Peyer's patch (tissue), 4 donors: Measurements from ENCODE around the gene EXOC3L4. TPM values are rescaled to one million over a fixed set of nuclear protein-coding genes. Genes with fewer than 3 reads are reported as not detected.
A peak's percentile ranks its signal among the peaks of the same experiment; 100 is the strongest.

ENCODE experiments used
- DNase-seq, 3 donors: peaks; one replicate each; pipeline ENCODE4 v3.0.0-alpha.2; 2017 to 2019
- H3K27ac ChIP-seq, 4 donors: fragments of 200-600 bp; sonication (generic); one replicate each; pipeline ENCODE4 v1.5.1; 2016 to 2019
- H3K27me3 ChIP-seq, 2 donors: fragments of 200-600 bp; sonication (generic); one replicate each; pipeline ENCODE4 v1.5.1; 2019
- H3K36me3 ChIP-seq, 3 donors: fragments of 200-600 bp; sonication (generic); one replicate each; pipeline ENCODE4 v1.5.1; 2016 to 2019
- H3K4me1 ChIP-seq, 4 donors: fragments of 200-600 bp; sonication (generic); one replicate each; pipeline ENCODE4 v1.5.1; 2016 to 2019
- H3K4me3 ChIP-seq, 4 donors: fragments of 200-600 bp; sonication (generic); 1 replicate in 3 of 4; 2 replicates in 1 of 4; pipeline ENCODE4 v1.5.1; 2016 to 2019; ENCODE audit warnings: mild to moderate bottlenecking in 1 of 4
- H3K9me3 ChIP-seq, 4 donors: fragments of 200-600 bp; sonication (generic); one replicate each; pipeline ENCODE4 v1.5.1; 2016 to 2019; ENCODE audit warnings: mild to moderate bottlenecking in 1 of 4
- CTCF ChIP-seq, 6 experiments: fragments of 450-650 bp in 4 of 6; fragments of 200-600 bp in 2 of 6; sonication (generic) in 1 of 6; IDR thresholded peaks; one replicate each; pipeline ENCODE4 v1.5.1; 2017 to 2019; ENCODE audit warnings: antibody characterized with exemption in 6 of 6, mild to moderate bottlenecking in 3 of 6, moderate library complexity in 1 of 6
- POLR2A ChIP-seq, 2 donors: fragments of 450-650 bp; IDR thresholded peaks; one replicate each; pipeline ENCODE4 v1.5.1; 2017; ENCODE audit warnings: antibody characterized with exemption in 2 of 2, mild to moderate bottlenecking in 2 of 2, moderate library complexity in 2 of 2
- total RNA-seq, 4 donors: library from RNA; depleted of rRNA; stranded (reverse); fragments of >200 nt; gene quantifications; one replicate each; pipeline ENCODE4 v1.1.0, GENCODE V29; 2016

EXOC3L4 gene
- total RNA-seq, 4 donors from 2014 or later, result 20.6 to 69.5 (median 34.1) TPM

- Histone ChIP-seq H3K36me3 (no peaks in the 10 kb centered on the region), H3K9me3 (no peaks in the 10 kb centered on the region), H3K27me3 (no peaks in the 10 kb centered on the region), H3K4me1 (peaks cover 6 to 55% (median 9%) of the 10 kb centered on the region in 4 donors), H3K27ac (peak overlapping the region in 2 of 4 donors; percentile 76 to 87), H3K4me3 (no peak overlapping the region)
- DNase-seq, result peak in 2 of 3 donors; percentile 78 to 79
- peak in 1 of 6 experiments; percentile 5 for TF ChIP-seq CTCF (IDR thresholded peaks at IDR 0.05)
- TF ChIP-seq POLR2A (IDR thresholded peaks at IDR 0.05), result no peak
Measured at GRCh38 chr14:103072595-103073366, 21.7 kb upstream of the EXOC3L4 start.

GRCh38 chr14:103073367-103073875 lies 21.1 kb upstream of the EXOC3L4 start:
- H3K27me3 ChIP-seq, result no peaks in the 10 kb centered on the region
- H3K9me3 ChIP-seq, result no peaks in the 10 kb centered on the region
- peak overlapping the region in 2 of 4 donors; percentile 76 to 87 for H3K27ac ChIP-seq
- TF ChIP-seq POLR2A (IDR thresholded peaks at IDR 0.05) (no peak), CTCF (IDR thresholded peaks at IDR 0.05) (no peak)
- H3K4me1 ChIP-seq, result peaks cover 5 to 48% (median 6%) of the 10 kb centered on the region in 4 donors
- DNase-seq, result peak in 2 of 3 donors; percentile 67 to 79
- no peaks in the 10 kb centered on the region for H3K36me3 ChIP-seq
- peak overlapping the region in 1 of 4 donors; percentile 17 for H3K4me3 ChIP-seq

GRCh38 chr14:103073876-103074728 lies 20.4 kb upstream of the EXOC3L4 start:
- TF ChIP-seq CTCF (IDR thresholded peaks at IDR 0.05) (no peak), POLR2A (IDR thresholded peaks at IDR 0.05) (no peak)
- Histone ChIP-seq H3K27me3 (no peaks in the 10 kb centered on the region), H3K4me3 (peak overlapping the region in 1 of 4 donors; percentile 17), H3K27ac (peak overlapping the region in 2 of 4 donors; percentile 76 to 87), H3K9me3 (no peaks in the 10 kb centered on the region), H3K4me1 (peaks cover 5 to 42% (median 6%) of the 10 kb centered on the region in 4 donors), H3K36me3 (no peaks in the 10 kb centered on the region)
- DNase-seq, result peak in 1 of 3 donors; percentile 51

- peak in 2 of 3 donors; percentile 77 for DNase-seq
- H3K4me3 ChIP-seq, result peak overlapping the region; percentile 24 to 55 (median 50)
- peak overlapping the region in 3 of 4 donors; percentile 14 to 87 (median 76) for H3K27ac ChIP-seq
- H3K9me3 ChIP-seq, result no peaks in the 10 kb centered on the region
- H3K36me3 ChIP-seq, result no peaks in the 10 kb centered on the region
- TF ChIP-seq POLR2A (IDR thresholded peaks at IDR 0.05) (no peak), CTCF (IDR thresholded peaks at IDR 0.05) (no peak)
- H3K4me1 ChIP-seq, result peaks cover 5 to 42% (median 6%) of the 10 kb centered on the region in 4 donors
- no peaks in the 10 kb centered on the region for H3K27me3 ChIP-seq
Measured at GRCh38 chr14:103074729-103075367, 19.7 kb upstream of the EXOC3L4 start.

- Histone ChIP-seq H3K27ac (no peak overlapping the region), H3K36me3 (no peaks in the 10 kb centered on the region), H3K9me3 (no peaks in the 10 kb centered on the region), H3K4me1 (peaks cover 0 to 21% (median 6%) of the 10 kb centered on the region in 4 donors), H3K4me3 (no peak overlapping the region), H3K27me3 (no peaks in the 10 kb centered on the region)
- TF ChIP-seq POLR2A (IDR thresholded peaks at IDR 0.05) (no peak), CTCF (IDR thresholded peaks at IDR 0.05) (peak; percentile 69 to 90 (median 82))
- peak; percentile 77 to 94 (median 83) for DNase-seq
Measured at GRCh38 chr14:103078420-103078749, 16.1 kb upstream of the EXOC3L4 start.
